HG02678 (cell line): ENCODE measurements around the gene LRRC4C.

Source experiments
- ATAC-seq: cut with Tn5 transposase; IDR thresholded peaks from one replicate; pipeline ENCODE4 v1.9.1; 2021; ENCODE audit warnings: mild to moderate bottlenecking, moderate library complexity; ENCODE audit not compliant: unreplicated experiment

Gene LRRC4C

GRCh38 chr11:41133023-41133422 is 326.4 kb downstream of the LRRC4C start:
- no peak for ATAC-seq

GRCh38 chr11:41121600-41121999 is 337.9 kb downstream of the LRRC4C start:
- ATAC-seq: no peak

- ATAC-seq: no peak
Observed at GRCh38 chr11:41119484-41119883, 340.0 kb downstream of the LRRC4C start.

- no peak for ATAC-seq
Observed at GRCh38 chr11:41118521-41118920, 340.9 kb downstream of the LRRC4C start.

GRCh38 chr11:41116970-41117369 is 342.5 kb downstream of the LRRC4C start:
- ATAC-seq: no peak

GRCh38 chr11:41115066-41115465 is 344.4 kb downstream of the LRRC4C start:
- no peak for ATAC-seq

- ATAC-seq: no peak
Observed at GRCh38 chr11:41113160-41113559, 346.3 kb downstream of the LRRC4C start.

GRCh38 chr11:41110527-41110926 is 348.9 kb downstream of the LRRC4C start:
- no peak for ATAC-seq

- no peak for ATAC-seq
Observed at GRCh38 chr11:41102471-41102870, 357.0 kb downstream of the LRRC4C start.

GRCh38 chr11:41099654-41100053 is 359.8 kb downstream of the LRRC4C start:
- no peak for ATAC-seq

GRCh38 chr11:41085123-41085522 is 374.3 kb downstream of the LRRC4C start:
- ATAC-seq: no peak

- no peak for ATAC-seq
Observed at GRCh38 chr11:41081756-41082285, 377.6 kb downstream of the LRRC4C start.

- ATAC-seq: no peak
Observed at GRCh38 chr11:41074318-41074717, 385.1 kb downstream of the LRRC4C start.

GRCh38 chr11:41065432-41065831 is 394.0 kb downstream of the LRRC4C start:
- no peak for ATAC-seq

GRCh38 chr11:41058138-41058537 is 401.3 kb downstream of the LRRC4C start:
- no peak for ATAC-seq

GRCh38 chr11:41056892-41057569 is 402.4 kb downstream of the LRRC4C start:
- no peak for ATAC-seq

- ATAC-seq: no peak
Observed at GRCh38 chr11:41053894-41054293, 405.6 kb downstream of the LRRC4C start.

- no peak for ATAC-seq
Observed at GRCh38 chr11:41051919-41052635, 407.4 kb downstream of the LRRC4C start.

GRCh38 chr11:41050791-41051190 is 408.7 kb downstream of the LRRC4C start:
- no peak for ATAC-seq

GRCh38 chr11:41047229-41047628 is 412.2 kb downstream of the LRRC4C start:
- no peak for ATAC-seq

GRCh38 chr11:41045266-41045665 is 414.2 kb downstream of the LRRC4C start:
- no peak for ATAC-seq

- ATAC-seq: no peak
Observed at GRCh38 chr11:41044747-41045146, 414.7 kb downstream of the LRRC4C start.
